ENCODE data around the gene PSMC3. TPM values are rescaled to one million over a fixed set of nuclear protein-coding genes. Genes with fewer than 3 reads are reported as not detected.

The PSMC3 gene
- total RNA-seq, 1 experiment from 2014 or later: 162 TPM

GRCh38 chr11:47398011-47398410 lies 28.2 kb downstream of the PSMC3 start:
- Mint-ChIP-seq H3K27me3 (ENCODE audit: insufficient read depth, unreplicated experiment) (no peaks in the 10 kb centered on the region), H3K36me3 (ENCODE audit: insufficient read depth, unreplicated experiment) (no peaks in the 10 kb centered on the region), H3K27ac (ENCODE audit: low read depth, unreplicated experiment) (no peak overlapping the region), H3K9me3 (ENCODE audit: unreplicated experiment) (no peaks in the 10 kb centered on the region), H3K4me1 (ENCODE audit: insufficient read depth, unreplicated experiment) (no peaks in the 10 kb centered on the region), H3K4me3 (ENCODE audit: unreplicated experiment) (no peak overlapping the region)
- intact Hi-C loops (cut with micrococcal nuclease): no loop called here
- no peak for DNase-seq (ENCODE audit: unreplicated experiment)
- CTCF ChIA-PET: interaction anchor here (0.7 to 3.0 kb wide), 3 partner anchors 10 to 221 kb away, joined by 3 to 21 read pairs (median 8); partner anchors contain the start of gene ARFGAP2
- POLR2A ChIA-PET: no interaction called here
- TF ChIP-seq CTCF (IDR thresholded peaks at IDR 0.05; ENCODE audit: unreplicated experiment): no peak
- no TSS peak for BruUV-seq (replicated peaks)

GRCh38 chr11:47396049-47396320 lies 30.3 kb downstream of the PSMC3 start:
- ChIA-PET POLR2A (no interaction called here), CTCF (interaction anchor here (1.9 kb wide), 1 partner anchor 22 kb away, joined by 7 read pairs; no protein-coding TSS in a partner anchor)
- intact Hi-C loops (cut with micrococcal nuclease): no loop called here
- no peaks in the 10 kb centered on the region for H3K4me1 Mint-ChIP-seq (ENCODE audit: insufficient read depth, unreplicated experiment)
- TF ChIP-seq CTCF (IDR thresholded peaks at IDR 0.05; ENCODE audit: unreplicated experiment): no peak
- no TSS peak for BruUV-seq (replicated peaks)
- no peak overlapping the region for H3K27ac Mint-ChIP-seq (ENCODE audit: low read depth, unreplicated experiment)
- DNase-seq (ENCODE audit: unreplicated experiment): no peak
- no peaks in the 10 kb centered on the region for H3K36me3 Mint-ChIP-seq (ENCODE audit: insufficient read depth, unreplicated experiment)
- no peaks in the 10 kb centered on the region for H3K9me3 Mint-ChIP-seq (ENCODE audit: unreplicated experiment)
- H3K4me3 Mint-ChIP-seq (ENCODE audit: unreplicated experiment): no peak overlapping the region
- H3K27me3 Mint-ChIP-seq (ENCODE audit: insufficient read depth, unreplicated experiment): no peaks in the 10 kb centered on the region

GRCh38 chr11:47395223-47396048 lies 30.8 kb downstream of the PSMC3 start:
- CTCF ChIA-PET: interaction anchor here (1.9 kb wide), 1 partner anchor 21 kb away, joined by 7 read pairs; no protein-coding TSS in a partner anchor
- POLR2A ChIA-PET: interaction anchor here (0.6 kb wide), 1 partner anchor 35 kb away, joined by 3 read pairs; no protein-coding TSS in a partner anchor
- BruUV-seq (replicated peaks): no TSS peak
- Mint-ChIP-seq H3K9me3 (ENCODE audit: unreplicated experiment) (no peaks in the 10 kb centered on the region), H3K27me3 (ENCODE audit: insufficient read depth, unreplicated experiment) (no peaks in the 10 kb centered on the region), H3K36me3 (ENCODE audit: insufficient read depth, unreplicated experiment) (no peaks in the 10 kb centered on the region), H3K4me1 (ENCODE audit: insufficient read depth, unreplicated experiment) (no peaks in the 10 kb centered on the region), H3K4me3 (ENCODE audit: unreplicated experiment) (no peak overlapping the region), H3K27ac (ENCODE audit: low read depth, unreplicated experiment) (no peak overlapping the region)
- intact Hi-C loops (cut with micrococcal nuclease): no loop called here
- no peak for TF ChIP-seq CTCF (IDR thresholded peaks at IDR 0.05; ENCODE audit: unreplicated experiment)
- DNase-seq (ENCODE audit: unreplicated experiment): no peak

- Mint-ChIP-seq H3K36me3 (ENCODE audit: insufficient read depth, unreplicated experiment) (no peaks in the 10 kb centered on the region), H3K27ac (ENCODE audit: low read depth, unreplicated experiment) (no peak overlapping the region), H3K4me3 (ENCODE audit: unreplicated experiment) (no peak overlapping the region), H3K27me3 (ENCODE audit: insufficient read depth, unreplicated experiment) (no peaks in the 10 kb centered on the region), H3K4me1 (ENCODE audit: insufficient read depth, unreplicated experiment) (no peaks in the 10 kb centered on the region), H3K9me3 (ENCODE audit: unreplicated experiment) (no peaks in the 10 kb centered on the region)
- CTCF ChIA-PET: interaction anchor here (0.6 to 1.9 kb wide), 4 partner anchors 10 to 46 kb away, joined by 3 to 7 read pairs (median 4); no protein-coding TSS in a partner anchor
- POLR2A ChIA-PET: interaction anchor here (0.6 kb wide), 1 partner anchor 34 kb away, joined by 3 read pairs; no protein-coding TSS in a partner anchor
- TF ChIP-seq CTCF (IDR thresholded peaks at IDR 0.05; ENCODE audit: unreplicated experiment): no peak
- intact Hi-C loops (cut with micrococcal nuclease): no loop called here
- BruUV-seq (replicated peaks): no TSS peak
- DNase-seq (ENCODE audit: unreplicated experiment): peak; percentile 72
These were observed 31.7 kb downstream of the PSMC3 start for GRCh38 chr11:47394322-47395222.

Data from MCF 10A (cell line).